CD4-positive, alpha-beta T cell (primary cell): ENCODE results near the gene BLOC1S4. TPM values are rescaled to one million over a fixed set of nuclear protein-coding genes. Genes with fewer than 3 reads are reported as not detected.

Experiments used
- ATAC-seq: fragments of 200-7000 bp; cut with Tn5 transposase; one replicate; pipeline ENCODE4 v1.10.0; 2022; ENCODE audit warnings: mild to moderate bottlenecking; ENCODE audit not compliant: poor library complexity
- CTCF ChIA-PET: fragments of 350-600 bp; sonication (Branson Sonifier 250); formaldehyde crosslinking; loops from one replicate; lab custom pipeline; 2021; ENCODE audit warnings: antibody characterized with exemption, inconsistent platforms; lab: Charles Lee
- POLR2A ChIA-PET: fragments of 350-600 bp; sonication (Branson Sonifier 250); formaldehyde crosslinking; loops from one replicate; lab custom pipeline; 2021; ENCODE audit warnings: antibody characterized with exemption, inconsistent platforms; lab: Charles Lee
- DNase-seq, 14 experiments: peaks; one replicate each; pipeline ENCODE4 v3.0.0-alpha.2; 2013 to 2020; ENCODE audit warnings: mixed read lengths in 2 of 14
- H3K27ac ChIP-seq, 2 donors: one replicate each; pipeline versions ENCODE4 v1.5.1 to v1.7.0; 2013; ENCODE audit warnings: low read length in 2 of 2, low read depth in 1 of 2, mild to moderate bottlenecking in 1 of 2
- H3K27me3 ChIP-seq, 2 experiments: 1 replicate in 1 of 2; 2 replicates in 1 of 2; pipeline versions ENCODE4 v1.6.1 to v1.7.0; 2013; ENCODE audit warnings: low read length in 2 of 2, control low read depth in 1 of 2, mild to moderate bottlenecking in 1 of 2, moderate library complexity in 1 of 2; ENCODE audit not compliant: insufficient read depth in 2 of 2, control insufficient read depth in 1 of 2
- H3K36me3 ChIP-seq: one replicate; pipeline ENCODE4 v1.6.1; 2013; ENCODE audit warnings: low read length, control low read depth; ENCODE audit not compliant: insufficient read depth
- H3K4me1 ChIP-seq: one replicate; pipeline ENCODE4 v1.6.1; 2013; ENCODE audit warnings: low read length, control low read depth; ENCODE audit not compliant: insufficient read depth
- H3K4me3 ChIP-seq: one replicate; pipeline ENCODE4 v1.5.1; 2013; ENCODE audit warnings: mild to moderate bottlenecking, low read length, moderate library complexity
- H3K9me3 ChIP-seq, 2 experiments: 1 replicate in 1 of 2; 2 replicates in 1 of 2; pipeline versions ENCODE4 v1.6.1 to v1.7.0; 2013; ENCODE audit warnings: low read length in 2 of 2, mild to moderate bottlenecking in 2 of 2, control low read depth in 1 of 2, moderate library complexity in 1 of 2; ENCODE audit not compliant: control insufficient read depth in 1 of 2, insufficient read depth in 1 of 2
- H3K27ac Mint-ChIP-seq: one replicate; pipeline ENCODE4 v1.8.0; 2020; ENCODE audit warnings: mixed read lengths
- H3K27me3 Mint-ChIP-seq: one replicate; pipeline ENCODE4 v1.8.0; 2021; ENCODE audit warnings: mixed read lengths
- H3K36me3 Mint-ChIP-seq: one replicate; pipeline ENCODE4 v1.8.0; 2021; ENCODE audit warnings: low read depth, mixed read lengths
- H3K4me1 Mint-ChIP-seq: one replicate; pipeline ENCODE4 v1.8.0; 2021; ENCODE audit warnings: low read depth, mixed read lengths
- H3K4me3 Mint-ChIP-seq: one replicate; pipeline ENCODE4 v1.8.0; 2020; ENCODE audit warnings: mild to moderate bottlenecking, mixed read lengths
- H3K9me3 Mint-ChIP-seq: one replicate; pipeline ENCODE4 v1.8.0; 2020; ENCODE audit warnings: mixed read lengths
- CTCF ChIP-seq: fragments of 200-600 bp; IDR thresholded peaks from one replicate; pipeline ENCODE4 v1.8.0; 2022; ENCODE audit warnings: antibody characterized with exemption, mild to moderate bottlenecking
- intact Hi-C, 2 experiments: fragments of 100-400 bp; cut with DNase I in 1 of 2; cut with micrococcal nuclease in 1 of 2; formaldehyde crosslinking; loops; one replicate each; pipeline versions ENCODE4 v1.15.1 to v1.9.0; 2023 to 2025; cut with DNase I, micrococcal nuclease
- total RNA-seq, 174 experiments: library from RNA in 2 of 174; stranded (reverse) in 2 of 174; gene quantifications; one replicate each; pipeline ENCODE4 v1.2.3 and lab custom pipeline; 2021 to 2026

The BLOC1S4 gene
- total RNA-seq, 2 experiments from 2014 or later: 24.6 to 27.6 TPM

GRCh38 chr4:6727943-6728250, 11.9 kb downstream of the BLOC1S4 start:
- no peak for ATAC-seq

GRCh38 chr4:6728320-6729029, 12.5 kb downstream of the BLOC1S4 start:
- H3K9me3 ChIP-seq: no peaks in the 10 kb centered on the region
- H3K27ac Mint-ChIP-seq: peak overlapping the region; percentile 6
- peaks cover 12% of the 10 kb centered on the region for H3K4me1 Mint-ChIP-seq
- H3K4me1 ChIP-seq: peaks cover 7% of the 10 kb centered on the region
- ChIA-PET POLR2A (no interaction called here), CTCF (no interaction called here)
- no peaks in the 10 kb centered on the region for H3K36me3 ChIP-seq
- DNase-seq (no peak), ATAC-seq (no peak)
- no peaks in the 10 kb centered on the region for H3K27me3 Mint-ChIP-seq
- H3K27me3 ChIP-seq: no peaks in the 10 kb centered on the region
- intact Hi-C loops: no loop called here
- no peaks in the 10 kb centered on the region for H3K36me3 Mint-ChIP-seq
- H3K27ac ChIP-seq: no peak overlapping the region
- no peaks in the 10 kb centered on the region for H3K9me3 Mint-ChIP-seq
- no peak overlapping the region for H3K4me3 Mint-ChIP-seq
- TF ChIP-seq CTCF: no peak
- no peak overlapping the region for H3K4me3 ChIP-seq

More at GRCh38 chr4:6727943-6728250, 11.9 kb downstream of the BLOC1S4 start:
- no peak for TF ChIP-seq CTCF
- ChIA-PET CTCF (no interaction called here), POLR2A (interaction anchor here (0.6 to 1.7 kb wide), 2 partner anchors 10 to 87 kb away, joined by 3 to 4 read pairs; partner anchors contain the start of gene MRFAP1)
- H3K4me1 ChIP-seq: peaks cover 7% of the 10 kb centered on the region
- H3K9me3 ChIP-seq: no peaks in the 10 kb centered on the region
- no peaks in the 10 kb centered on the region for H3K9me3 Mint-ChIP-seq
- no peak overlapping the region for H3K27ac ChIP-seq
- peaks cover 12% of the 10 kb centered on the region for H3K4me1 Mint-ChIP-seq
- H3K36me3 Mint-ChIP-seq: no peaks in the 10 kb centered on the region
- H3K27me3 ChIP-seq: no peaks in the 10 kb centered on the region
- intact Hi-C loops: no loop called here
- H3K27me3 Mint-ChIP-seq: no peaks in the 10 kb centered on the region
- H3K4me3 ChIP-seq: no peak overlapping the region
- no peaks in the 10 kb centered on the region for H3K36me3 ChIP-seq
- no peak overlapping the region for H3K4me3 Mint-ChIP-seq
- DNase-seq: no peak
- H3K27ac Mint-ChIP-seq: peak overlapping the region; percentile 6

- POLR2A ChIA-PET: no interaction called here
- peaks cover 7% of the 10 kb centered on the region for H3K4me1 ChIP-seq
- ATAC-seq: no peak
- Mint-ChIP-seq H3K4me1 (peaks cover 12% of the 10 kb centered on the region), H3K27me3 (no peaks in the 10 kb centered on the region), H3K9me3 (no peaks in the 10 kb centered on the region), H3K4me3 (no peak overlapping the region), H3K27ac (no peak overlapping the region), H3K36me3 (no peaks in the 10 kb centered on the region)
- no peaks in the 10 kb centered on the region for H3K36me3 ChIP-seq
- CTCF ChIA-PET: no interaction called here
- TF ChIP-seq CTCF: no peak
- DNase-seq: no peak
- H3K9me3 ChIP-seq: no peaks in the 10 kb centered on the region
- H3K27ac ChIP-seq: no peak overlapping the region
- H3K27me3 ChIP-seq: no peaks in the 10 kb centered on the region
- H3K4me3 ChIP-seq: no peak overlapping the region
- intact Hi-C loops: no loop called here
Measured at GRCh38 chr4:6730603-6731317, 14.8 kb downstream of the BLOC1S4 start.
